ENCODE results near the gene BRD8.
"Not testable (repeated sequence)": the region's sequence is repeated elsewhere in the genome, so short reads cannot be mapped to it uniquely, and the experiment has no call there.

Gene BRD8

DNA sequence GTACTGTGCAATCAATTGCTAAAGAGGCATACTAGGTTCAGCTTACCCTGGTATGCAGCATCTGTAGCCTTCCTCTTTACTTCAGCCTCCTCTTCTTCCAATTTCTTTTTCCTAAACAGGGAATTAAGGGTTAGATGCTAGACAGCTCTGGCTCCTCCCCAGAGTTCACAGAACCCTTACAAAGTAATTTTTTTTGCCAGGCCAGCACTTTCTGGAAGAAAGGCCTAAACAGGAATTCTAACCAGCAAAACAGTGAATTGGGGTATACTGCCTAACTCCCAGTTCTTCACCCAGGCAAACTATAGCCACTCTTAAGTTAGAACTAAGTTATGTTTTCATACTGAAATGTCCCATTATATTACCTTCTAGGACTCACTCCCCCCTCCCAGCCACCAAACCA is 8.1 kb downstream of the BRD8 start:
- H3K9me3 ChIP-seq (ENCODE audit: control extremely low read depth in 1 of 5, control insufficient read depth in 4 of 5, insufficient read depth in 2 of 5, low read depth in 1 of 5, low read length in 4 of 5) = no peaks in the 10 kb centered on the region
- H3K27ac ChIP-seq (ENCODE audit: insufficient read depth in 1 of 2, low read depth in 1 of 2, low read length in 2 of 2, poor library complexity in 1 of 2, severe bottlenecking in 2 of 2) = no peak overlapping the region
- POLR2A ChIA-PET = interaction anchor here (0.6 kb wide), 1 partner anchor 32 kb away, joined by 3 read pairs; no protein-coding TSS in a partner anchor
- peaks cover 22 to 98% (median 62%) of the 10 kb centered on the region in 4 experiments for H3K36me3 ChIP-seq (ENCODE audit: control insufficient read depth in 4 of 4, insufficient read depth in 4 of 4, low read length in 3 of 4)
- no peak overlapping the region for H3K4me3 ChIP-seq (ENCODE audit: control insufficient read depth in 1 of 7, extremely low read depth in 1 of 7, insufficient read depth in 4 of 7, low read depth in 2 of 7, low read length in 6 of 7)
- H3K4me1 ChIP-seq (ENCODE audit: control extremely low read depth in 1 of 4, control insufficient read depth in 4 of 4, insufficient read depth in 4 of 4, low read length in 3 of 4) = no peaks in the 10 kb centered on the region
- CTCF ChIA-PET = interaction anchor here (1.2 kb wide), 1 partner anchor 19 kb away, joined by 3 read pairs; no protein-coding TSS in a partner anchor
- H3K27me3 ChIP-seq (replicated peaks in 2 of 5; ENCODE audit: control insufficient read depth in 4 of 5, insufficient read depth in 5 of 5, low read length in 4 of 5) = no peaks in the 10 kb centered on the region
- DNase-seq = no peak

DNA sequence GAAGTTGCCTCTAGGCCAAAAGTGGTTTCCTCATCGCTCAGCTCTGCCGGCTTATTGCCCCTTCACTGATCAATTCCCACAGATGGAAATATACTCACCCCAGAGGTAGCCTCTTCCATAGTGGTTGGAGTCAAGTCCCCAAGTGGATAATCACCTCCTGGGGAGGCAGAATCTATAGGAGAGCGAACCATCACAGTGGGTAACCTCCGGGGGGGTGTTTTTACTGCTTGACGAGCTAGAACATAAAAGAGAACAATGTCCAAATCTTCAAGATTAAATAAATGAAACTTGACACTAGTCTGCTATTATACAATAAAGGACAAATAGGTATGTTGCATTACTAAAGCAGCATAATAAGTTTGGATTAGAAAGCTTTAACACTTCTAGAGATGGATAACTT is 9.3 kb downstream of the BRD8 start:
- WGBS (ENCODE audit: insufficient coverage) = no CpG with 5 or more reads among the region's 5 CpGs

DNA sequence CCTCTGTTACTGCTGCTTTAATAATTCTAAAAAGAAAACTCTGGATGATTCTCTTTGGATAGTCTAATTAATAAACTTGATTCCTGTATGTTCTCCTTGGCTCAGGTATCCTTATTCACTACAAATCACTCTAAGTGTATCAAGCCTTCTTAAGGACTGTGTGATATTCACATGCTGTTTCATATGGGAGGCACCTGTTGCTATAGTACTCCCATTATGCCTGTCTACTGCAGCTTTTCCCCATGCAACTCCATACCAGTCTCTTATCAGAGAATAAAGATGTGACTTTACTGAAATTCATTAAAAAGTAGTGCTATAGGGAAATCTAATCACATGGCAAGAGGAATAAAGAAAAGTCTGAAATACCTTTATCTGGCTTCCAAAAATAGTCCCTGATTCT is 14.7 kb downstream of the BRD8 start:
- POLR2A ChIA-PET = no interaction called here
- H3K4me1 ChIP-seq (ENCODE audit: control extremely low read depth in 1 of 4, control insufficient read depth in 4 of 4, insufficient read depth in 4 of 4, low read length in 3 of 4) = no peaks in the 10 kb centered on the region
- peaks cover 54 to 100% (median 77%) of the 10 kb centered on the region in 4 experiments for H3K36me3 ChIP-seq (ENCODE audit: control insufficient read depth in 4 of 4, insufficient read depth in 4 of 4, low read length in 3 of 4)
- H3K4me3 ChIP-seq (ENCODE audit: control insufficient read depth in 1 of 7, extremely low read depth in 1 of 7, insufficient read depth in 4 of 7, low read depth in 2 of 7, low read length in 6 of 7) = no peak overlapping the region
- CTCF ChIA-PET = interaction anchor here (0.8 to 1.7 kb wide), 2 partner anchors 13 to 30 kb away, joined by 3 to 4 read pairs; no protein-coding TSS in a partner anchor
- no peaks in the 10 kb centered on the region for H3K27me3 ChIP-seq (replicated peaks in 2 of 5; ENCODE audit: control insufficient read depth in 4 of 5, insufficient read depth in 5 of 5, low read length in 4 of 5)
- no peak for DNase-seq
- no peak overlapping the region for H3K27ac ChIP-seq (ENCODE audit: insufficient read depth in 1 of 2, low read depth in 1 of 2, low read length in 2 of 2, poor library complexity in 1 of 2, severe bottlenecking in 2 of 2)
- no peaks in the 10 kb centered on the region for H3K9me3 ChIP-seq (ENCODE audit: control extremely low read depth in 1 of 5, control insufficient read depth in 4 of 5, insufficient read depth in 2 of 5, low read depth in 1 of 5, low read length in 4 of 5)

More for the DNA sequence above, 9.3 kb downstream of the BRD8 start:
- POLR2A ChIA-PET = interaction anchor here (0.6 kb wide), 1 partner anchor 150 kb away, joined by 3 read pairs; no protein-coding TSS in a partner anchor
- Histone ChIP-seq H3K27me3 (replicated peaks in 2 of 5; ENCODE audit: control insufficient read depth in 4 of 5, insufficient read depth in 5 of 5, low read length in 4 of 5) (no peaks in the 10 kb centered on the region), H3K36me3 (ENCODE audit: control insufficient read depth in 4 of 4, insufficient read depth in 4 of 4, low read length in 3 of 4) (peaks cover 31 to 98% (median 71%) of the 10 kb centered on the region in 4 experiments), H3K27ac (ENCODE audit: insufficient read depth in 1 of 2, low read depth in 1 of 2, low read length in 2 of 2, poor library complexity in 1 of 2, severe bottlenecking in 2 of 2) (no peak overlapping the region), H3K9me3 (ENCODE audit: control extremely low read depth in 1 of 5, control insufficient read depth in 4 of 5, insufficient read depth in 2 of 5, low read depth in 1 of 5, low read length in 4 of 5) (no peaks in the 10 kb centered on the region), H3K4me1 (ENCODE audit: control extremely low read depth in 1 of 4, control insufficient read depth in 4 of 4, insufficient read depth in 4 of 4, low read length in 3 of 4) (no peaks in the 10 kb centered on the region), H3K4me3 (ENCODE audit: control insufficient read depth in 1 of 7, extremely low read depth in 1 of 7, insufficient read depth in 4 of 7, low read depth in 2 of 7, low read length in 6 of 7) (no peak overlapping the region)
- CTCF ChIA-PET = interaction anchor here (1.3 kb wide), 1 partner anchor 21 kb away, joined by 3 read pairs; no protein-coding TSS in a partner anchor
- no peak for DNase-seq

DNA sequence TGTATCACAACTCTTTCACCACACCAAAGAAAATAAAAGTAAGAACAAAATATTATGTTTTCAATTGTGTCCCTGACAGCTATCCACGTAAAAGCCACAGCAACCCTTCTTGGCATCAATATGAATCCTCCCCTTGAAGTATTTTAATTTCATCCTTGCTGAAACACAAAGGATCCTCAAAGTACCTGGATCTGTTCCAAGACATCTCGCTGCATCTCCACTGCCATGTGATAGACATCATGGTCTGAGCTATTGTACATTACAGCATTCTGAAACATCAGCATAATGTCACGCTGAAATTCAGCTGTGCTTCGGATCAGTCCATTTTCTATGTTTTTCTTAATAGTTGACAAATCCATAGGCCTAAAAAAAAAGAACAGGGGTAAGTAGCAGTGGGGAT is 17.7 kb downstream of the BRD8 start:
- Histone ChIP-seq H3K27ac (ENCODE audit: insufficient read depth in 1 of 2, low read depth in 1 of 2, low read length in 2 of 2, poor library complexity in 1 of 2, severe bottlenecking in 2 of 2) (no peak overlapping the region), H3K36me3 (ENCODE audit: control insufficient read depth in 4 of 4, insufficient read depth in 4 of 4, low read length in 3 of 4) (peaks cover 57 to 93% (median 75%) of the 10 kb centered on the region in 4 experiments), H3K4me3 (ENCODE audit: control insufficient read depth in 1 of 7, extremely low read depth in 1 of 7, insufficient read depth in 4 of 7, low read depth in 2 of 7, low read length in 6 of 7) (no peak overlapping the region), H3K4me1 (ENCODE audit: control extremely low read depth in 1 of 4, control insufficient read depth in 4 of 4, insufficient read depth in 4 of 4, low read length in 3 of 4) (no peaks in the 10 kb centered on the region), H3K27me3 (replicated peaks in 2 of 5; ENCODE audit: control insufficient read depth in 4 of 5, insufficient read depth in 5 of 5, low read length in 4 of 5) (no peaks in the 10 kb centered on the region), H3K9me3 (ENCODE audit: control extremely low read depth in 1 of 5, control insufficient read depth in 4 of 5, insufficient read depth in 2 of 5, low read depth in 1 of 5, low read length in 4 of 5) (no peaks in the 10 kb centered on the region)
- 94% methylated on average over 2 of the region's 4 CpGs for WGBS (ENCODE audit: insufficient coverage)
- DNase-seq = no peak
- POLR2A ChIA-PET = interaction anchor here (0.6 kb wide), 1 partner anchor 30 kb away, joined by 4 read pairs; no protein-coding TSS in a partner anchor
- CTCF ChIA-PET = no interaction called here

DNA sequence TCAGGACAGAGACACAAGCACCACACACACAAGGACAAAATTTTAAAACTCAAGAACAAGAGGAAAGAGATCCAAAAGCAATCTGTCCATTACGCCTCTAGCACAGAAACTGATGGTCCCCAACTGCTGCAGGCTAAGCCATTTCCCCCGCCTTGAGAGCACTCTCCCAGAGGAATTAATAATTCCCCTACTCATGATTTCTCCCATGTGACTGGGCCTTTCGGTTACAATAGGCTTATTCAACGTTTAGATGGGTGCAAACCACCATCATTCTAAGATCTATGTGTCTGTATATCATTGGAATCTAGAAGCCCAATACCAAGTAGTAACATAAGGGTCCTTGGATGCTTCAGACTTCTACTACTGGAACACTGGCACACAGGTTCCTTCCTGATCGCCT is 18.8 kb downstream of the BRD8 start:
- POLR2A ChIA-PET = no interaction called here
- H3K9me3 ChIP-seq (ENCODE audit: control extremely low read depth in 1 of 5, control insufficient read depth in 4 of 5, insufficient read depth in 2 of 5, low read depth in 1 of 5, low read length in 4 of 5) = no peaks in the 10 kb centered on the region
- no peaks in the 10 kb centered on the region for H3K4me1 ChIP-seq (ENCODE audit: control extremely low read depth in 1 of 4, control insufficient read depth in 4 of 4, insufficient read depth in 4 of 4, low read length in 3 of 4)
- H3K36me3 ChIP-seq (ENCODE audit: control insufficient read depth in 4 of 4, insufficient read depth in 4 of 4, low read length in 3 of 4) = peaks cover 52 to 82% (median 66%) of the 10 kb centered on the region in 4 experiments
- H3K4me3 ChIP-seq (ENCODE audit: control insufficient read depth in 1 of 7, extremely low read depth in 1 of 7, insufficient read depth in 4 of 7, low read depth in 2 of 7, low read length in 6 of 7) = no peak overlapping the region
- H3K27me3 ChIP-seq (replicated peaks in 2 of 5; ENCODE audit: control insufficient read depth in 4 of 5, insufficient read depth in 5 of 5, low read length in 4 of 5) = no peaks in the 10 kb centered on the region
- no peak for DNase-seq
- 97% methylated on average over 4 of the region's 5 CpGs for WGBS (ENCODE audit: insufficient coverage)
- no peak overlapping the region for H3K27ac ChIP-seq (ENCODE audit: insufficient read depth in 1 of 2, low read depth in 1 of 2, low read length in 2 of 2, poor library complexity in 1 of 2, severe bottlenecking in 2 of 2)
- CTCF ChIA-PET = no interaction called here

DNA sequence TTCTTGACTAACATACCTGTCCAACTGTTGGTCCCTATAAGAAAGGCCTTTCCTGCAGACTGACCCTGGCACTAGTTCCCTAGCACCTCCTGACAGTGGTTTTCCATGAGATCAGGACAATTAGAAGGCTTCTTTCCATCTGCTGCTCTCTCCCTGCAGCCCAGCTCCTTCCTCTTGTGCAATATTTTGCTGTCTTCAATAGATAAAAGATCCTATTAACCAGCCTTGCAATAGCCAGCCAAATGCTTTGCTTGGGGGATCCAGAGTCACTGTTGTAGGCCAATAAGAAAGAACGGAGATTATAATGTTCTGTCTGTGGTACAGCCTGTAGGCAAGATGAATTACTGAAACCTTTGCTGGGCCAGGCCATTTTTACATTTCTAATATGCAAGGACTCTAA is 20.8 kb downstream of the BRD8 start:
- 100% methylated on average over 1 of the region's 1 CpG for WGBS (ENCODE audit: insufficient coverage)
- Histone ChIP-seq H3K36me3 (ENCODE audit: control insufficient read depth in 4 of 4, insufficient read depth in 4 of 4, low read length in 3 of 4) (peaks cover 36 to 62% (median 48%) of the 10 kb centered on the region in 4 experiments), H3K4me1 (ENCODE audit: control extremely low read depth in 1 of 4, control insufficient read depth in 4 of 4, insufficient read depth in 4 of 4, low read length in 3 of 4) (no peaks in the 10 kb centered on the region), H3K9me3 (ENCODE audit: control extremely low read depth in 1 of 5, control insufficient read depth in 4 of 5, insufficient read depth in 2 of 5, low read depth in 1 of 5, low read length in 4 of 5) (no peaks in the 10 kb centered on the region), H3K27ac (ENCODE audit: insufficient read depth in 1 of 2, low read depth in 1 of 2, low read length in 2 of 2, poor library complexity in 1 of 2, severe bottlenecking in 2 of 2) (no peak overlapping the region), H3K27me3 (replicated peaks in 2 of 5; ENCODE audit: control insufficient read depth in 4 of 5, insufficient read depth in 5 of 5, low read length in 4 of 5) (no peaks in the 10 kb centered on the region), H3K4me3 (ENCODE audit: control insufficient read depth in 1 of 7, extremely low read depth in 1 of 7, insufficient read depth in 4 of 7, low read depth in 2 of 7, low read length in 6 of 7) (no peak overlapping the region)
- DNase-seq = no peak
- ChIA-PET POLR2A (no interaction called here), CTCF (interaction anchor here (0.6 to 1.0 kb wide), 2 partner anchors 16 to 24 kb away, joined by 3 read pairs; no protein-coding TSS in a partner anchor)

DNA sequence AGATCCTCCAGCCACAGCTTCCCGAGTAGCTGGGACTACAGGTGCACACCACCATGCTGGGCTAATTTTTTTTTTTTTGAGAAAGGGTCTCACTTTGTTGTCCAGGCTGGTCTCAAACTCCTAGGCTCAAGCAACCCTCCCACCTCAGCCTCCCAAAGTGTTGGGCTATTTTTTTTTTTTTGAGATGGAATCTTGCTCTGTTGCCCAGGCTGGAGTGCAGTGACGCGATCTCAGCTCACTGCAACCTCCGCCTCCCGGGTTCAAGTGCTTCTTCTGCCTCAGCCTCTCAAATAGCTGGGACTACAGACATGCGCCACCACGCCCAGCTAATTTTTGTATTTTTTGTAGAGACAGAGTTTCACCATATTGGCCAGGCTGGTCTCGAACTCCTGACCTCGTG is 22.5 kb downstream of the BRD8 start:
- not testable (repeated sequence) for H3K27me3 ChIP-seq (replicated peaks in 2 of 5; ENCODE audit: control insufficient read depth in 4 of 5, insufficient read depth in 5 of 5, low read length in 4 of 5); H3K4me1 ChIP-seq (ENCODE audit: control extremely low read depth in 1 of 4, control insufficient read depth in 4 of 4, insufficient read depth in 4 of 4, low read length in 3 of 4); H3K4me3 ChIP-seq (ENCODE audit: control insufficient read depth in 1 of 7, extremely low read depth in 1 of 7, insufficient read depth in 4 of 7, low read depth in 2 of 7, low read length in 6 of 7); H3K27ac ChIP-seq (ENCODE audit: insufficient read depth in 1 of 2, low read depth in 1 of 2, low read length in 2 of 2, poor library complexity in 1 of 2, severe bottlenecking in 2 of 2); H3K9me3 ChIP-seq (ENCODE audit: control extremely low read depth in 1 of 5, control insufficient read depth in 4 of 5, insufficient read depth in 2 of 5, low read depth in 1 of 5, low read length in 4 of 5); DNase-seq
- CTCF ChIA-PET = interaction anchor here (0.6 to 0.7 kb wide), 3 partner anchors 29 to 143 kb away, joined by 3 read pairs; no protein-coding TSS in a partner anchor
- POLR2A ChIA-PET = interaction anchor here (0.7 kb wide), 1 partner anchor 129 kb away, joined by 5 read pairs; no protein-coding TSS in a partner anchor
- peaks cover 27 to 45% (median 36%) of the 10 kb centered on the region in 4 experiments for H3K36me3 ChIP-seq (ENCODE audit: control insufficient read depth in 4 of 4, insufficient read depth in 4 of 4, low read length in 3 of 4)
- WGBS (ENCODE audit: insufficient coverage) = 99% methylated on average over 8 of the region's 9 CpGs
